GM12878 (cell line): Measurements from ENCODE around the gene GAP43.

Source experiments
- CTCF ChIP-seq, 3 experiments: IDR thresholded peaks in 2 of 3; conservative IDR thresholded peaks in 1 of 3; 2 replicates each; pipeline ENCODE4 v1.5.1; 2011; ENCODE audit warnings: low read depth in 3 of 3, low read length in 3 of 3, mild to moderate bottlenecking in 3 of 3, control low read depth in 2 of 3, moderate library complexity in 2 of 3, inconsistent platforms in 1 of 3, mixed read lengths in 1 of 3; ENCODE audit not compliant: control insufficient read depth in 2 of 3, insufficient read depth in 1 of 3; ENCODE audit errors: extremely low read depth in 1 of 3
- MEF2A ChIP-seq: IDR thresholded peaks from 2 replicates; pipeline ENCODE4 v1.6.1; 2011; ENCODE audit warnings: low read depth, mild to moderate bottlenecking, low read length, moderate library complexity; ENCODE audit not compliant: insufficient read depth
- NR2F1 ChIP-seq: fragments of 450-650 bp; conservative IDR thresholded peaks from 2 replicates; pipeline ENCODE4 v1.6.1; 2017; ENCODE audit warnings: mild to moderate bottlenecking
- POLR2A ChIP-seq: IDR thresholded peaks from 2 replicates; pipeline ENCODE4 v1.6.1; 2011; ENCODE audit warnings: low read depth, mild to moderate bottlenecking, low read length
- REST ChIP-seq: IDR thresholded peaks from 2 replicates; pipeline ENCODE4 v1.6.1; 2012; ENCODE audit warnings: mild to moderate bottlenecking, low read depth, low read length
- USF1 ChIP-seq: IDR thresholded peaks from 2 replicates; pipeline ENCODE4 v1.6.1; 2011; ENCODE audit warnings: borderline replicate concordance, low read depth, mild to moderate bottlenecking, moderate library complexity, mixed read lengths, low read length; ENCODE audit not compliant: insufficient read depth; ENCODE audit errors: extremely low read length

GRCh38 chr3:115638241-115638640, 14.9 kb downstream of the GAP43 start:
- TF ChIP-seq CTCF (IDR thresholded peaks at IDR 0.05 in 2 of 3, conservative IDR thresholded peaks at IDR 0.05 in 1 of 3; ENCODE audit: control insufficient read depth in 2 of 3, extremely low read depth in 1 of 3, insufficient read depth in 1 of 3, low read depth in 3 of 3, low read length in 3 of 3) (no peak), POLR2A (no peak), MEF2A (no peak), USF1 (no peak), NR2F1 (no peak), REST (no peak)
